Fibroblast of the aortic adventitia (primary cell): ENCODE results near the gene SPTAN1. TPM values are rescaled to one million over a fixed set of nuclear protein-coding genes. Genes with fewer than 3 reads are reported as not detected.

ENCODE experiments used
- DNase-seq: peaks from one replicate; pipeline ENCODE4 v3.0.0-alpha.2; 2010; ENCODE audit warnings: low read depth
- H3K4me3 ChIP-seq: 2 replicates; pipeline ENCODE4 v1.5.1; 2011; ENCODE audit warnings: low read depth, mild to moderate bottlenecking, control low read depth, low read length, moderate library complexity
- CTCF ChIP-seq: IDR thresholded peaks from 2 replicates; pipeline ENCODE4 v1.5.1; 2011; ENCODE audit warnings: mild to moderate bottlenecking, low read length, control low read depth, inconsistent platforms; ENCODE audit not compliant: insufficient read depth
- total RNA-seq: library from RNA; depleted of rRNA; stranded (reverse); fragments of >200 nt; gene quantifications from 2 replicates; pipeline ENCODE4 v1.2.3, GENCODE V29; 2012; ENCODE audit warnings: low replicate concordance

The SPTAN1 gene
- total RNA-seq, 1 donor: 287 TPM

- TF ChIP-seq CTCF: no peak
- peak; percentile 90 for DNase-seq
- H3K4me3 ChIP-seq: peak overlapping the region; percentile 87
These were observed 1.3 kb downstream of the SPTAN1 start for GRCh38 chr9:128553728-128554127.

- TF ChIP-seq CTCF: peak; percentile 20
- peak overlapping the region; percentile 87 for H3K4me3 ChIP-seq
These were observed 1.9 kb downstream of the SPTAN1 start for GRCh38 chr9:128554155-128554862.

GRCh38 chr9:128555180-128555721, 2.9 kb downstream of the SPTAN1 start:
- peak overlapping the region; percentile 87 for H3K4me3 ChIP-seq
- DNase-seq: peak; percentile 80
- TF ChIP-seq CTCF: no peak

More at GRCh38 chr9:128554155-128554862, 1.9 kb downstream of the SPTAN1 start:
- DNase-seq: peak; percentile 93

GRCh38 chr9:128556276-128556675, 3.9 kb downstream of the SPTAN1 start:
- no peak for TF ChIP-seq CTCF
- no peak for DNase-seq
- no peak overlapping the region for H3K4me3 ChIP-seq

- no peak for DNase-seq
- H3K4me3 ChIP-seq: no peak overlapping the region
- no peak for TF ChIP-seq CTCF
These were observed 4.7 kb downstream of the SPTAN1 start for GRCh38 chr9:128556926-128557634.

GRCh38 chr9:128558431-128559310, 6.3 kb downstream of the SPTAN1 start:
- peak overlapping the region; percentile 40 for H3K4me3 ChIP-seq
- TF ChIP-seq CTCF: no peak
- DNase-seq: peak; percentile 96
